Measurements from ENCODE around the gene KIF16B. TPM values are rescaled to one million over a fixed set of nuclear protein-coding genes. Genes with fewer than 3 reads are reported as not detected.

Gene KIF16B
- total and polyA plus RNA-seq, 2 of the 8 experiments (the other 6 are each of a cell fraction or from before 2014, with no cell fraction given) = 3.0 to 9.2 TPM

DNA sequence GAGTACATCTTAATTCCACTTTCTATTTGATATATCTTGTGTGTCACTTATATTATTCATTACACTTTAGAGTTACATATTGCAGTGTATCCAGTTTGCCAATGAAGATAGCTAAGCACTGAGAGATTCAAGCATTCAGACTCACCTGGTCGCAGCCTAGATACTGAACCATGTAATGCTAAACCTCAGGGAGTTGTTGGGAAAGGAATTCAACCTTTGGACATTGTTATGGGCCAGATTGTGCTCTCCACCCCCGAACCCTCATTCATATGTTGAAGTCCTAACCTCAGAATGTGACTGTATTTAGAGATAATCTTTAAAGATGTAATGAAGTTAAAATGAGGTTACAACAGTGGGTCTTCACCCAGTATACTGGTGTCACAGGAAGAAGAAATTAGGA is 13.8 kb upstream of the KIF16B start:
- Histone ChIP-seq H3K9me3 (ENCODE audit: insufficient read depth in 2 of 2, low read depth in 1 of 2, low read length in 1 of 2) (no peaks in the 10 kb centered on the region), H3K27me3 (replicated peaks in 1 of 4; ENCODE audit: control insufficient read depth in 3 of 4, extremely low read depth in 1 of 4, insufficient read depth in 3 of 4, low read length in 3 of 4) (no peaks in the 10 kb centered on the region), H3K23me2 (ENCODE audit: low read depth, low read length) (no peaks in the 10 kb centered on the region; the same call in 1 of the 2 replicates), H2AFZ (ENCODE audit: low read length) (0 out of 2 replicates have a peak overlapping the region, but pooled peaks have one; percentile 4), H4K91ac (replicated peaks; ENCODE audit: insufficient read length, low read length) (no peak overlapping the region), H2BK12ac (ENCODE audit: low read depth, low read length) (no peak overlapping the region), H3K4me2 (ENCODE audit: insufficient read depth in 1 of 2, low read depth in 2 of 2, low read length in 2 of 2) (peak overlapping the region in 1 of 2 experiments; percentile 19; a peak in 2 of 4 replicates), H2BK120ac (replicated peaks; ENCODE audit: low read depth, low read length) (no peak overlapping the region), H3K14ac (ENCODE audit: insufficient read length) (no peak overlapping the region), H3K4me3 (ENCODE audit: extremely low read depth in 1 of 4, insufficient read depth in 2 of 4, low read depth in 3 of 4, low read length in 4 of 4) (no peak overlapping the region; a peak in 1 of 8 replicates), H3K18ac (ENCODE audit: extremely low read depth, low read length) (no peak overlapping the region), H2BK20ac (ENCODE audit: low read length) (no peak overlapping the region), H4K5ac (ENCODE audit: insufficient read length, low read depth, low read length) (no peak overlapping the region), H4K20me1 (replicated peaks in 1 of 2; ENCODE audit: control insufficient read depth in 1 of 2, insufficient read depth in 2 of 2, low read length in 2 of 2) (no peaks in the 10 kb centered on the region), H4K8ac (ENCODE audit: extremely low read depth, insufficient read depth, low read length) (no peak overlapping the region), H3K36me3 (ENCODE audit: control insufficient read depth in 2 of 4, insufficient read depth in 4 of 4, low read length in 3 of 4) (no peaks in the 10 kb centered on the region), H2BK5ac (ENCODE audit: low read depth, low read length) (no peak overlapping the region), H3K4me1 (replicated peaks in 1 of 4; ENCODE audit: control insufficient read depth in 3 of 4, insufficient read depth in 4 of 4, low read length in 3 of 4) (no peaks in the 10 kb centered on the region; a peak in 3 of 7 replicates), H3K56ac (replicated peaks; ENCODE audit: insufficient read length, low read depth, low read length) (no peak overlapping the region), H3K23ac (ENCODE audit: insufficient read length) (no peak overlapping the region), H2AK5ac (ENCODE audit: low read depth, low read length) (no peak overlapping the region), H3K27ac (ENCODE audit: low read depth, low read length) (no peak overlapping the region), H3K9ac (replicated peaks in 1 of 4; ENCODE audit: extremely low read depth in 1 of 4, low read depth in 3 of 4, low read length in 3 of 4) (no peak overlapping the region), H2BK15ac (ENCODE audit: low read length) (no peak overlapping the region), H3K79me1 (ENCODE audit: low read depth, low read length) (no peaks in the 10 kb centered on the region), H3K4ac (replicated peaks; ENCODE audit: insufficient read length, low read depth, low read length) (no peak overlapping the region), H3K79me2 (ENCODE audit: control insufficient read depth in 1 of 2, insufficient read depth in 2 of 2, low read length in 2 of 2) (no peaks in the 10 kb centered on the region)
- 60% methylated on average over 2 of the region's 2 CpGs; no CpG with 5 or more reads in 1 of the 2 experiments for WGBS, 2 experiments (ENCODE audit: extremely low coverage in 1 of 2, insufficient coverage in 1 of 2, insufficient read length in 1 of 2, insufficient replicate concordance in 2 of 2, low coverage in 1 of 2, low lambda C conversion rate in 2 of 2, missing lambda C conversion rate in 1 of 2)
- ChIA-PET CTCF (ENCODE audit: partially characterized antibody) (interaction anchor here (1.4 kb wide), 1 partner anchor 45 kb away, joined by 3 read pairs; no protein-coding TSS in a partner anchor), POLR2A (ENCODE audit: partially characterized antibody) (no interaction called here)
- FAIRE-seq = no peak
- TF ChIP-seq BCL11A (IDR thresholded peaks at IDR 0.05; ENCODE audit: low read depth in 2 of 2, low read length in 2 of 2) = no peak
- TF ChIP-seq BACH1 (IDR thresholded peaks at IDR 0.05; ENCODE audit: low read length) = no peak
- TF ChIP-seq CEBPB (IDR thresholded peaks at IDR 0.05; ENCODE audit: low read depth, low read length) = no peak
- TF ChIP-seq, protein P1, sequence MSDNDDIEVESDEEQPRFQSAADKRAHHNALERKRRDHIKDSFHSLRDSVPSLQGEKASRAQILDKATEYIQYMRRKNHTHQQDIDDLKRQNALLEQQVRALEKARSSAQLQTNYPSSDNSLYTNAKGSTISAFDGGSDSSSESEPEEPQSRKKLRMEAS (IDR thresholded peaks at IDR 0.05) = no peak
- no peak for TF ChIP-seq ASH2L (IDR thresholded peaks at IDR 0.05; ENCODE audit: low read length)
- no peak for TF ChIP-seq NANOG (IDR thresholded peaks at IDR 0.05; ENCODE audit: insufficient read depth, low read depth, low read length, poor library complexity, severe bottlenecking)
- no peak for TF ChIP-seq TBP (IDR thresholded peaks at IDR 0.05; ENCODE audit: low read depth, low read length)
- no peak for TF ChIP-seq HDAC2 (IDR thresholded peaks at IDR 0.05; ENCODE audit: borderline replicate concordance in 1 of 2, low read depth in 2 of 2, low read length in 2 of 2)
- no peak for TF ChIP-seq SIN3A (conservative IDR thresholded peaks at IDR 0.05 in 1 of 2, IDR thresholded peaks at IDR 0.05 in 1 of 2; ENCODE audit: low read depth in 1 of 2, low read length in 2 of 2)
- no peak for TF ChIP-seq ZNF274 (IDR thresholded peaks at IDR 0.05; ENCODE audit: borderline replicate concordance, extremely low read depth, low read length)
- no peak for DNase-seq (ENCODE audit: low read depth in 1 of 2, low spot score in 2 of 2)

Measured in H1 (cell line).